Ectodermal cell (in vitro differentiated cells): ENCODE results near the gene GPC3.

Experiments
- H3K27ac ChIP-seq: 2 replicates; pipeline ENCODE4 v1.7.0; 2013; ENCODE audit warnings: mild to moderate bottlenecking, low read depth, low read length; ENCODE audit not compliant: insufficient read depth, poor library complexity, severe bottlenecking
- H3K27me3 ChIP-seq: 2 replicates; pipeline ENCODE4 v1.7.0; 2013; ENCODE audit warnings: mild to moderate bottlenecking, low read length; ENCODE audit not compliant: insufficient read depth, control insufficient read depth, poor library complexity, severe bottlenecking
- H3K36me3 ChIP-seq: one replicate; pipeline ENCODE4 v1.7.0; 2013; ENCODE audit warnings: low read length; ENCODE audit not compliant: control insufficient read depth, insufficient read depth
- H3K4me1 ChIP-seq: one replicate; pipeline ENCODE4 v1.7.0; 2013; ENCODE audit warnings: low read length; ENCODE audit not compliant: control insufficient read depth, insufficient read depth
- H3K4me3 ChIP-seq: 2 replicates; pipeline ENCODE4 v1.7.0; 2013; ENCODE audit warnings: low read depth, low read length, control low read depth; ENCODE audit not compliant: insufficient read depth
- H3K9me3 ChIP-seq: 2 replicates; pipeline ENCODE4 v1.7.0; 2013; ENCODE audit warnings: mild to moderate bottlenecking, low read length, moderate library complexity; ENCODE audit not compliant: control insufficient read depth
- WGBS, 2 experiments: methylation state at CpG; one replicate each; pipeline ENCODE4 v1.1.7; 2013; ENCODE audit warnings: missing lambda C conversion rate in 2 of 2; 5-methylcytosine and 5-hydroxymethylcytosine counted together

GPC3 gene

DNA sequence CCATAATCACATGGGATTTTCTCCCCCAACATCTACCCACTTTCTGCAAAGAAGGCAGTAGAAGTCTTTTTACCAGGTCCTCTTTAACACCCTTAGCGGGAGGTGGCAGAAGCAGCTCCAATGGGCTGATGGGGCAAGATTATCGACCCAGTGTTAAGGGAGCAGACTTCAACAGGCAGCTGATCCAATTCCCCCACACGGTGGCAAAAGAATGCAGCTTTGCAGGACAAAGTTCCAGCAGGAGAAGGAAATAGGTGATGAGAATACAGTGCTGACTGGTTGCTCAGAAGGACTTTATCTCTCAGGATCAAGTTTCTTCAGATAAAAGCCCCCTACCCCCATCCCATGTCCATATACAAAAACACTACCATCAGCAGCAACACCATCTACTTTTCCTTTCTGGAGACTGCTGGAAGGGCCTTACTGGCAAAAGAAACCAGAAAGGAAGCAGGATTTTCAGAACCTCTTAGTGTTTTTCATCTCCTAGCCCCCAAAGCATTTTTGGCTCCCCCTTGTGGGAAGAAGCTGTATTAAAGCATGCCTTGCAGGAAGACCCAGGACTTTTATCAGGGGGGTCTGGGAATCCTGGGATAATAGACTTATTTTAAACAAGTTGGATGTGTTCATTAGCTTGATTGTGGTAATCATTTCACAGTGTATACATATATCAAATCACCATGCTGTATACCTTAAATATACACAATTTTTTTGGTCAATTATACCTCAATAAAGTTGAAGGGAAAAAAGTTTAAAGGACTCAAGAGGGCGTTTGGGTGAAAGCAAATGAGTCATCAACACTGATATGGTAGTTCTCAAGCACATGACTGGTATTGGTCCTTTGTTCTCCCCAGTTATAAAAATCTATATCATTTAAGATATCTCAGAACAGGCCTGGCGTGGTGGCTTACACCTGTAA, 146.4 kb downstream of the GPC3 start:
- H3K27ac ChIP-seq, result no peak overlapping the region
- H3K4me3 ChIP-seq, result no peak overlapping the region
- WGBS, 2 experiments, result 71 to 73% methylated on average over 5 of the region's 5 CpGs
- no peaks in the 10 kb centered on the region for H3K9me3 ChIP-seq
- no peaks in the 10 kb centered on the region for H3K27me3 ChIP-seq
- H3K4me1 ChIP-seq, result no peaks in the 10 kb centered on the region
- no peaks in the 10 kb centered on the region for H3K36me3 ChIP-seq

DNA sequence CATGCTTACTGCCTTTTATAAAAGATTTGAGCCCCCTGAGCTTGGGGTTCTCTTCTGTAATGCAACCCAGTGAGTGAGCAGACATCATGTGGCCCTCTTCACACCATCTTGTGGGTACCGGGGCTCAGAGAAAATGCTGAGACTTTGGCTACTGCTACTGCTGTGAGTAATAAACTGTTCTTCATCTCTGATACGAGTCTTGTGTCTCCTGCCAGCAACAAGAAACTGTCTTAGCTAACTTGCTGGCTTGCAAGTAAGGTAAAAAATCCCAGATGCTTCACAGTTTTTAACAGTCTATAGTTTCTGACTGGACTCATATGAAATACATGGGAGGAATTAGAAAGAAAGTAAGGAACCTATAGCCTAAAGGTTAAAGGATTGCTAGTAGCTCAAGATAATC, 148.3 kb downstream of the GPC3 start:
- WGBS, 2 experiments, result 97% methylated on average over 2 of the region's 2 CpGs
- no peak overlapping the region for H3K4me3 ChIP-seq
- H3K27me3 ChIP-seq, result no peaks in the 10 kb centered on the region
- no peaks in the 10 kb centered on the region for H3K9me3 ChIP-seq
- H3K36me3 ChIP-seq, result no peaks in the 10 kb centered on the region
- H3K4me1 ChIP-seq, result no peaks in the 10 kb centered on the region
- no peak overlapping the region for H3K27ac ChIP-seq

DNA sequence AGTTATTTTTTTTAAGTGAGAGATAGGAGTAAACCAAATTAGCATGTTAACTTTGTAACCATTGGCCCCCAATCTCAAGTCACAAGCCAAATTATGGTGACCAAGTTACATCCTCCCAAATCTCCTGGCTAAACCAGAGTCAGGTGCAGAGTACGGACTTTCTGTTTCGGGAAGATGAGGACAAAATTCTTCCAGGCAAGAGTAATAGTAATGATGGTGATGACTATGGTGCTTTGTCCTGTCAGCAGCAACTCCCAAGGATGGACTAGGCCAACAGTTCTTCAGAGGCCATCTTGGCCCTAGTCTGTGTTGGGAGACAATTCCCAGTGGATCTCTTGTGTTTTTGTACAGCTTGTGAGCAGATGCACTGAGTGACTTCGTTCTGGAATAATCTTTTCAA, 148.8 kb downstream of the GPC3 start:
- H3K4me1 ChIP-seq, result no peaks in the 10 kb centered on the region
- no peak overlapping the region for H3K4me3 ChIP-seq
- WGBS, 2 experiments, result 95 to 98% methylated on average over 3 of the region's 3 CpGs
- no peak overlapping the region for H3K27ac ChIP-seq
- no peaks in the 10 kb centered on the region for H3K27me3 ChIP-seq
- no peaks in the 10 kb centered on the region for H3K9me3 ChIP-seq
- no peaks in the 10 kb centered on the region for H3K36me3 ChIP-seq

DNA sequence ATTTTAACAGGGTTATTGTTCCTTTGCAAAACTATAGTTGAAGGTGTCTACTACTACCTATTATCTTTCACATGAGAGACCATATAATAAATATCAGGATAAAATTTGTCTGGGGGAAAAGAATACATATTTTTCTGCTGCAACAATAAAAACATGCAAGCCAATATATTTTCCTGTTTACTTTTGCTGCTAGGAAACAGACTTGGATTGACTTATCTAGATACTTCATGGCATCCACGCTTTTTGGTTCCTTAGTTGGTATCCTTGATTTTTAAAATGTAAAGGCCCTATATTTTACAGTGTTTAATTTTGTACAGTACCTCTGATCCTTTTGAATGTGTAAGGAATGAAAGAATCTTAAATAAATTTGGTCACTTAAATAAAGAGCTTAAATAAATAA, 150.6 kb downstream of the GPC3 start:
- no CpG with 5 or more reads among the region's 1 CpG for WGBS, 2 experiments
- Histone ChIP-seq H3K27me3 (no peaks in the 10 kb centered on the region), H3K4me3 (no peak overlapping the region), H3K27ac (no peak overlapping the region), H3K9me3 (no peaks in the 10 kb centered on the region), H3K4me1 (no peaks in the 10 kb centered on the region), H3K36me3 (no peaks in the 10 kb centered on the region)

DNA sequence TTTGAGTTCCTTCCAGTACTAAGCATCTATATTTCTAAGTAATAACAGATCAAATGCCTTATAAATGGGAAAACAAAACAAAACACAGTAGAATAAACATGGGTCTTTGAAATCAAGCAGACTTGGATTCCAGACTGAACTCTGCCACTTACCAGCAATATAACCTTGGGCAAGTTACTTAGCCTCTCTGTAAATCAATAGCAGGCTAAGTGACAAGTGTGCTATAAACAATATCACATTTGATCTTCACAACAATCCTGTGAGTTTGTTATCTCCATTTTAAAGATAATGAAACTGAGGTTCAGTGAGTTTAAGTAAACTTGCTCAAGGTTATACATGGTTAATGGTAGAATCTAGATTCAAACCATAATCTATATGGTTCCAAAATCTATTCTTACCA, 165.8 kb downstream of the GPC3 start:
- Histone ChIP-seq H3K36me3 (no peaks in the 10 kb centered on the region), H3K4me3 (no peak overlapping the region), H3K27ac (no peak overlapping the region), H3K4me1 (no peaks in the 10 kb centered on the region), H3K27me3 (no peaks in the 10 kb centered on the region), H3K9me3 (no peaks in the 10 kb centered on the region)

GRCh38 chrX:133818019-133818418, 167.4 kb downstream of the GPC3 start:
- Histone ChIP-seq H3K27me3 (no peaks in the 10 kb centered on the region), H3K4me3 (no peak overlapping the region), H3K9me3 (no peaks in the 10 kb centered on the region), H3K4me1 (no peaks in the 10 kb centered on the region), H3K27ac (no peak overlapping the region), H3K36me3 (no peaks in the 10 kb centered on the region)
- WGBS, 2 experiments, result 97 to 100% methylated on average over 5 of the region's 5 CpGs

DNA sequence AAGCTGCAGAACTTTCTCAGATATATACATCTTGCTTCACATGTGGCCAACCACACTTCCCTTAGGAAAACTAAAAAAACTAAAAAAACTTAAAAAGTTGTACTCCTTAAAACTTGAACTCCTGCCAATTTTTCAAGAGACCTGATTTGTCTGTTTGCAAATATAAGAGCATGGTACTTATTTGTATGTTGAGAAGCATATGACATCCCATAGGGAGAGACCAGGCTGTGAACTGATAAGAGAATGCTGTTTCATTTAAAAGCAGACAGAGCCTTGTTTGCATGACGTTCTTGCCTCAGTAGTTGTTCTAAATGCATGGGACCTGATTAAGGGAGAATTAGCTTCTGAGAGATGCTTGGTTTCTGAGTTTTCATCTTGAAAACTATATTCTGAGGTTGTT, 169.9 kb downstream of the GPC3 start:
- Histone ChIP-seq H3K27ac (no peak overlapping the region), H3K4me3 (no peak overlapping the region), H3K4me1 (no peaks in the 10 kb centered on the region), H3K27me3 (no peaks in the 10 kb centered on the region), H3K36me3 (no peaks in the 10 kb centered on the region), H3K9me3 (no peaks in the 10 kb centered on the region)
- WGBS, 2 experiments, result 76 to 82% methylated on average over 1 of the region's 1 CpG

DNA sequence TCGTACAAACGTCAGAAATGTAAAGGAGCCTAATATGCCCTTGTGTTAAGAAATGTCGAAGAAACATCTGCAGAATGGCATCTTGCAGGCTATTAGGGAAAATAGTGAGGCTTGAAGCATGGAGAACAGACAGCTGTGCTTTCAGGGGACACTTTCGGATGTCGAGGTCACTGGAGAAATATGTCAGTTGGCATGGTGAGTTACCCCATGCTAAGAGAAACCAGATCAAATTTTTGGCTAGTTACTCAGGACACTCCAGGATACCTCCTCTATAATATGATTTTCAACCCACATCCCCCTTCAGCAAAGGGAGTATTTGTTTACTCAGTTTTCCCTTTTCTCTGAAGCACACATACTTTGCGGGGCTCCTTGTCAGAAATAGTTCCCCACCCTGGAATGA, 171.4 kb downstream of the GPC3 start:
- H3K4me3 ChIP-seq, result no peak overlapping the region
- WGBS, 2 experiments, result 91 to 93% methylated on average over 6 of the region's 6 CpGs
- H3K27me3 ChIP-seq, result no peaks in the 10 kb centered on the region
- H3K36me3 ChIP-seq, result no peaks in the 10 kb centered on the region
- no peaks in the 10 kb centered on the region for H3K9me3 ChIP-seq
- H3K4me1 ChIP-seq, result no peaks in the 10 kb centered on the region
- H3K27ac ChIP-seq, result no peak overlapping the region

DNA sequence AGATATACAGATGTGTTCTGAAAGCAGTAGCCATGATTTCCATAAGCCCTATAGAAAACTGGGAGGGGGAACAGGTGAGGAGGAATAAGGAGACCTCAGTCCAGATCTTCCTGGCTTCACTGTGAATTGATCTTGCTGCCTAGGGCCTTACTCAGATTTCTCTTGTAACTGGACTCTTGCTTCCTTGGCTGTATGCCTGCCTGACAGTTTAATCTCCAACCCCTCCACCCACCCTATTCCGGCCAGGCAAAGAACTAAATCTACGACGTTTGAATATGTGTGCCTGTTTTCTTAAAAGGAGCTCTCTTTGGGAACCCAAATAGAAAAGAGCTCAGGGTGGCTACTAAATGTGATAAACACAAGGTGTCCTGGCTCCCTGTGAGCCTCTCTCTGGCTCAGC, 173.0 kb downstream of the GPC3 start:
- Histone ChIP-seq H3K27ac (no peak overlapping the region), H3K9me3 (no peaks in the 10 kb centered on the region), H3K4me3 (no peak overlapping the region), H3K27me3 (no peaks in the 10 kb centered on the region), H3K4me1 (no peaks in the 10 kb centered on the region), H3K36me3 (no peaks in the 10 kb centered on the region)
- 43 to 71% methylated on average over 3 of the region's 3 CpGs for WGBS, 2 experiments

DNA sequence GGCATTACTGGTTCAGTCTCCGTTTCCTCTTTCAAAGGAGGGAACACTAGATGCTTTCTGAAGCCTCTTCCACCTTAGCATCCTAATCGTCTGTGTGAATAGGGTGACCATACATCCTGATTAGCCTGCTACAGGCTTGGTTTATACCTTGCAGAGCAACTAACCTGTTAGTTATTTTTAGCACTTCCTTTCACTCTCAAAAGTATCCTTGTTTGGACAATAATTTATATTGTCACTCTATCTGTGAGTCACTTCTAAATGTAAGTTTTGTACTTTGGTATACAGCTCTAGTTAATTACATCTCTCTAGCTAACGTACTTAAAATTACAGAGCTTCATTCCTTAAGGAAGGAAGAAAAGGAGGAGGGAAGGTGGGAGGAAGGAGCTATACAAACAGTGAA, 174.5 kb downstream of the GPC3 start:
- WGBS, 2 experiments, result 87 to 94% methylated on average over 3 of the region's 3 CpGs
- Histone ChIP-seq H3K9me3 (no peaks in the 10 kb centered on the region), H3K27me3 (no peaks in the 10 kb centered on the region), H3K4me1 (no peaks in the 10 kb centered on the region), H3K4me3 (no peak overlapping the region), H3K36me3 (no peaks in the 10 kb centered on the region), H3K27ac (no peak overlapping the region)
